GM12865 (cell line): ENCODE measurements around the gene LMBR1L.
A peak's percentile ranks its signal among the peaks of the same experiment; 100 is the strongest.
"Not testable (repeated sequence)": the region's sequence is repeated elsewhere in the genome, so short reads cannot be mapped to it uniquely, and the experiment has no call there.

Experiments
- DNase-seq: peaks from one replicate; pipeline ENCODE4 v3.0.0; 2010; ENCODE audit warnings: low read depth
- H3K4me3 ChIP-seq: 2 replicates; pipeline ENCODE4 v1.5.1; 2011; ENCODE audit warnings: mild to moderate bottlenecking, low read depth, low read length, control low read depth
- CTCF ChIP-seq: IDR thresholded peaks from 2 replicates; pipeline ENCODE4 v1.5.1; 2011; ENCODE audit warnings: low read length, control low read depth, low read depth, inconsistent platforms; ENCODE audit not compliant: insufficient read depth; ENCODE audit errors: missing control alignments

LMBR1L gene

GRCh38 chr12:49066120-49066519 lies 44.5 kb downstream of the LMBR1L start:
- TF ChIP-seq CTCF: no peak
- no peak overlapping the region for H3K4me3 ChIP-seq
- no peak for DNase-seq

GRCh38 chr12:49064767-49065152 lies 45.9 kb downstream of the LMBR1L start:
- no peak overlapping the region for H3K4me3 ChIP-seq
- no peak for DNase-seq
- TF ChIP-seq CTCF: no peak

GRCh38 chr12:49061916-49062315 lies 48.7 kb downstream of the LMBR1L start:
- H3K4me3 ChIP-seq: not testable (repeated sequence)

GRCh38 chr12:49061157-49061650 lies 49.4 kb downstream of the LMBR1L start:
- H3K4me3 ChIP-seq: peak overlapping the region; percentile 72
- TF ChIP-seq CTCF: no peak
- no peak for DNase-seq

More at GRCh38 chr12:49061916-49062315, 48.7 kb downstream of the LMBR1L start:
- not testable (repeated sequence) for DNase-seq

- peak; percentile 98 for DNase-seq
- peak; percentile 8 for TF ChIP-seq CTCF
- peak within 1 kb of the TSS; percentile 72 for H3K4me3 ChIP-seq
Measured at GRCh38 chr12:49060237-49061156, 50.1 kb downstream of the LMBR1L start, which contains the start of gene KMT2D. KMT2D (minus strand) TSS chr12:49060794; CDS start chr12:49055324, 5,470 bp downstream.

- DNase-seq: peak; percentile 40
- no peak for TF ChIP-seq CTCF
- peak overlapping the region; percentile 72 for H3K4me3 ChIP-seq
Measured at GRCh38 chr12:49059299-49060171, 51.1 kb downstream of the LMBR1L start.

GRCh38 chr12:49059045-49059298 lies 51.7 kb downstream of the LMBR1L start:
- no peak for TF ChIP-seq CTCF
- H3K4me3 ChIP-seq: peak overlapping the region; percentile 72
- no peak for DNase-seq
